Suprapubic skin (tissue), 4 donors: ENCODE data around the gene ZNRD2. TPM values are rescaled to one million over a fixed set of nuclear protein-coding genes. Genes with fewer than 3 reads are reported as not detected.
A peak's percentile ranks its signal among the peaks of the same experiment; 100 is the strongest.

ENCODE experiments used
- DNase-seq, 2 donors: peaks; one replicate each; pipeline ENCODE4 v3.0.0-alpha.2; 2019; ENCODE audit warnings: low spot score in 2 of 2
- H3K27ac ChIP-seq: fragments of 200-600 bp; sonication (generic); one replicate; pipeline ENCODE4 v1.5.1; 2019
- H3K27me3 ChIP-seq: fragments of 200-600 bp; sonication (generic); one replicate; pipeline ENCODE4 v1.5.1; 2019
- H3K36me3 ChIP-seq: fragments of 200-600 bp; sonication (generic); one replicate; pipeline ENCODE4 v1.5.1; 2019
- H3K4me1 ChIP-seq: fragments of 200-600 bp; sonication (generic); one replicate; pipeline ENCODE4 v1.5.1; 2019
- H3K4me3 ChIP-seq: fragments of 200-600 bp; sonication (generic); one replicate; pipeline ENCODE4 v1.5.1; 2019; ENCODE audit warnings: mild to moderate bottlenecking
- H3K9me3 ChIP-seq: fragments of 200-600 bp; sonication (generic); one replicate; pipeline ENCODE4 v1.5.1; 2019
- CTCF ChIP-seq, 2 donors: fragments of 200-600 bp in 1 of 2; fragments of 450-650 bp in 1 of 2; sonication (generic) in 1 of 2; IDR thresholded peaks; one replicate each; pipeline ENCODE4 v1.5.1; 2016 to 2019; ENCODE audit warnings: antibody characterized with exemption in 2 of 2, mild to moderate bottlenecking in 1 of 2, moderate library complexity in 1 of 2
- EP300 ChIP-seq: sonication (generic); formaldehyde crosslinking; IDR thresholded peaks from one replicate; pipeline ENCODE4 v1.6.1; 2017; ENCODE audit warnings: antibody characterized with exemption
- POLR2A ChIP-seq, 2 donors: fragments of 450-650 bp; IDR thresholded peaks; one replicate each; pipeline ENCODE4 v1.6.1; 2017; ENCODE audit warnings: antibody characterized with exemption in 2 of 2, mild to moderate bottlenecking in 2 of 2, moderate library complexity in 2 of 2
- POLR2AphosphoS5 ChIP-seq, 3 donors: sonication (generic); formaldehyde crosslinking; IDR thresholded peaks; one replicate each; pipeline ENCODE4 v1.6.1; 2017; ENCODE audit warnings: antibody characterized with exemption in 3 of 3
- WGBS: methylation state at CpG from one replicate; pipeline ENCODE4 v1.1.5; 2018; 5-methylcytosine and 5-hydroxymethylcytosine counted together
- total RNA-seq, 4 donors: library from RNA; depleted of rRNA; stranded (reverse); fragments of >200 nt; gene quantifications; one replicate each; pipeline ENCODE4 v1.1.0, GENCODE V29; 2016

Gene ZNRD2
- total RNA-seq, 4 donors from 2014 or later, result 60.9 to 97.4 (median 77.9) TPM

- H3K27ac ChIP-seq, result no peak overlapping the region
- H3K36me3 ChIP-seq, result peaks cover 38% of the 10 kb centered on the region
- no peak overlapping the region for H3K4me3 ChIP-seq
- TF ChIP-seq POLR2A (IDR thresholded peaks at IDR 0.05) (no peak), POLR2AphosphoS5 (IDR thresholded peaks at IDR 0.05) (peak in 1 of 3 donors; percentile 14), EP300 (no peak), CTCF (IDR thresholded peaks at IDR 0.05) (peak; percentile 26 to 63)
- no peaks in the 10 kb centered on the region for H3K9me3 ChIP-seq
- peaks cover 67% of the 10 kb centered on the region for H3K4me1 ChIP-seq
- H3K27me3 ChIP-seq, result no peaks in the 10 kb centered on the region
- WGBS, result 56% methylated on average over 13 of the region's 26 CpGs
- no peak for DNase-seq
These were observed 23.5 kb downstream of the ZNRD2 start for GRCh38 chr11:65593518-65594414.

GRCh38 chr11:65595131-65595530 lies 24.9 kb downstream of the ZNRD2 start:
- no peak for DNase-seq
- no peak for TF ChIP-seq POLR2A (IDR thresholded peaks at IDR 0.05)
- TF ChIP-seq EP300, result no peak
- TF ChIP-seq POLR2AphosphoS5 (IDR thresholded peaks at IDR 0.05), result no peak
- no peak for TF ChIP-seq CTCF (IDR thresholded peaks at IDR 0.05)
- Histone ChIP-seq H3K4me1 (peaks cover 55% of the 10 kb centered on the region), H3K27me3 (no peaks in the 10 kb centered on the region), H3K4me3 (peak overlapping the region; percentile 34), H3K36me3 (peaks cover 46% of the 10 kb centered on the region), H3K27ac (peak overlapping the region; percentile 75), H3K9me3 (no peaks in the 10 kb centered on the region)
- no CpG with 5 or more reads among the region's 3 CpGs for WGBS

- WGBS, result 50% methylated on average over 11 of the region's 12 CpGs
- Histone ChIP-seq H3K9me3 (no peaks in the 10 kb centered on the region), H3K4me3 (peak within 1 kb of the TSS; percentile 34), H3K36me3 (peaks cover 46% of the 10 kb centered on the region), H3K4me1 (peaks cover 49% of the 10 kb centered on the region), H3K27me3 (no peaks in the 10 kb centered on the region), H3K27ac (peak within 1 kb of the TSS; percentile 75)
- peak in 1 of 2 donors; percentile 71 for DNase-seq
- TF ChIP-seq CTCF (IDR thresholded peaks at IDR 0.05) (no peak), POLR2AphosphoS5 (IDR thresholded peaks at IDR 0.05) (no peak), POLR2A (IDR thresholded peaks at IDR 0.05) (no peak), EP300 (no peak)
These were observed 25.4 kb downstream of the ZNRD2 start, which contains the start of gene KCNK7 for GRCh38 chr11:65595543-65596281. Gene KCNK7 (minus strand): TSS chr11:65595800. CDS start chr11:65595772, 28 bp downstream.

- DNase-seq, result no peak
- WGBS, result 81% methylated on average over 6 of the region's 6 CpGs
- H3K4me1 ChIP-seq, result peaks cover 48% of the 10 kb centered on the region
- no peak overlapping the region for H3K27ac ChIP-seq
- no peaks in the 10 kb centered on the region for H3K9me3 ChIP-seq
- peaks cover 50% of the 10 kb centered on the region for H3K36me3 ChIP-seq
- no peak overlapping the region for H3K4me3 ChIP-seq
- no peak for TF ChIP-seq CTCF (IDR thresholded peaks at IDR 0.05)
- TF ChIP-seq POLR2A (IDR thresholded peaks at IDR 0.05), result no peak
- no peak for TF ChIP-seq EP300
- TF ChIP-seq POLR2AphosphoS5 (IDR thresholded peaks at IDR 0.05), result no peak
- H3K27me3 ChIP-seq, result no peaks in the 10 kb centered on the region
These were observed 26.2 kb downstream of the ZNRD2 start for GRCh38 chr11:65596520-65596919.

- no peak overlapping the region for H3K27ac ChIP-seq
- DNase-seq, result no peak
- no peak overlapping the region for H3K4me3 ChIP-seq
- H3K27me3 ChIP-seq, result no peaks in the 10 kb centered on the region
- 90% methylated on average over 14 of the region's 16 CpGs for WGBS
- peaks cover 53% of the 10 kb centered on the region for H3K36me3 ChIP-seq
- H3K4me1 ChIP-seq, result peaks cover 32% of the 10 kb centered on the region
- TF ChIP-seq POLR2AphosphoS5 (IDR thresholded peaks at IDR 0.05) (no peak), POLR2A (IDR thresholded peaks at IDR 0.05) (no peak), CTCF (IDR thresholded peaks at IDR 0.05) (no peak), EP300 (no peak)
- H3K9me3 ChIP-seq, result no peaks in the 10 kb centered on the region
These were observed 28.0 kb downstream of the ZNRD2 start for GRCh38 chr11:65598258-65598699.
